Activated T-helper 1 cell treated with anti-CD3 and anti-CD28 coated beads, Interleukin-2, amount 50 U/mL, for 16 hours (primary cell): ENCODE results near the gene SLC16A12.

Experiments
- DNase-seq, 2 donors: peaks; one replicate each; pipeline ENCODE4 v3.0.0-alpha.2; 2020; ENCODE audit warnings: low read depth in 1 of 2, low spot score in 1 of 2

SLC16A12 gene

GRCh38 chr10:89515031-89515841 lies 20.2 kb downstream of the SLC16A12 start:
- DNase-seq = no peak

GRCh38 chr10:89513206-89513605 lies 22.2 kb downstream of the SLC16A12 start:
- DNase-seq = no peak

GRCh38 chr10:89505640-89506275 lies 29.6 kb downstream of the SLC16A12 start:
- DNase-seq = no peak

- DNase-seq = no peak
Measured at GRCh38 chr10:89504691-89505090, 30.7 kb downstream of the SLC16A12 start.

GRCh38 chr10:89503652-89504370 lies 31.6 kb downstream of the SLC16A12 start:
- DNase-seq = no peak

GRCh38 chr10:89503151-89503550 lies 32.2 kb downstream of the SLC16A12 start:
- no peak for DNase-seq

GRCh38 chr10:89502549-89502948 lies 32.8 kb downstream of the SLC16A12 start:
- DNase-seq = no peak

- DNase-seq = no peak
Measured at GRCh38 chr10:89494575-89494974, 40.8 kb downstream of the SLC16A12 start.

GRCh38 chr10:89494068-89494467 lies 41.3 kb downstream of the SLC16A12 start:
- no peak for DNase-seq

- DNase-seq = no peak
Measured at GRCh38 chr10:89491932-89492331, 43.5 kb downstream of the SLC16A12 start.

- no peak for DNase-seq
Measured at GRCh38 chr10:89490596-89491335, 44.6 kb downstream of the SLC16A12 start.

- no peak for DNase-seq
Measured at GRCh38 chr10:89482256-89482655, 53.1 kb downstream of the SLC16A12 start.

GRCh38 chr10:89481662-89482061 lies 53.7 kb downstream of the SLC16A12 start:
- DNase-seq = no peak

- no peak for DNase-seq
Measured at GRCh38 chr10:89479771-89480446, 55.5 kb downstream of the SLC16A12 start.

- DNase-seq = no peak
Measured at GRCh38 chr10:89478739-89479654, 56.4 kb downstream of the SLC16A12 start.

- no peak for DNase-seq
Measured at GRCh38 chr10:89478085-89478738, 57.2 kb downstream of the SLC16A12 start.

- no peak for DNase-seq
Measured at GRCh38 chr10:89476150-89476549, 59.2 kb downstream of the SLC16A12 start.

- no peak for DNase-seq
Measured at GRCh38 chr10:89475591-89475998, 59.8 kb downstream of the SLC16A12 start.

- no peak for DNase-seq
Measured at GRCh38 chr10:89475125-89475524, 60.3 kb downstream of the SLC16A12 start.
